H9 (cell line): ENCODE results near the gene NCKAP5. TPM values are rescaled to one million over a fixed set of nuclear protein-coding genes. Genes with fewer than 3 reads are reported as not detected.

ENCODE experiments used
- DNase-seq: peaks from one replicate; pipeline ENCODE4 v3.0.0-alpha.2; 2017
- H2AFZ ChIP-seq: one replicate; pipeline ENCODE4 v1.6.1; 2013; ENCODE audit warnings: mild to moderate bottlenecking, low read length, control low read depth, moderate library complexity
- H2AK5ac ChIP-seq: 2 replicates; pipeline ENCODE4 v1.6.1; 2013; ENCODE audit warnings: low read length, control low read depth, mixed read lengths; ENCODE audit not compliant: insufficient read length
- H2BK120ac ChIP-seq: one replicate; pipeline ENCODE4 v1.6.1; 2013; ENCODE audit warnings: low read depth, mild to moderate bottlenecking, low read length, control low read depth, inconsistent platforms; ENCODE audit not compliant: poor library complexity, severe bottlenecking
- H2BK12ac ChIP-seq: 2 replicates; pipeline ENCODE4 v1.6.1; 2013; ENCODE audit warnings: low read length, control low read depth, mixed read lengths, low read depth; ENCODE audit not compliant: insufficient read length
- H2BK15ac ChIP-seq: 2 replicates; pipeline ENCODE4 v1.6.1; 2013; ENCODE audit warnings: low read depth, low read length, control low read depth
- H2BK20ac ChIP-seq: one replicate; pipeline ENCODE4 v1.6.1; 2013; ENCODE audit warnings: low read depth, mild to moderate bottlenecking, low read length, control low read depth, inconsistent platforms; ENCODE audit not compliant: poor library complexity, severe bottlenecking
- H2BK5ac ChIP-seq: 2 replicates; pipeline ENCODE4 v1.6.1; 2013; ENCODE audit warnings: low read length, control low read depth, mixed read lengths; ENCODE audit not compliant: insufficient read length
- H3K14ac ChIP-seq: 2 replicates; pipeline ENCODE4 v1.6.1; 2013; ENCODE audit warnings: low read length, control low read depth; ENCODE audit not compliant: insufficient read depth
- H3K18ac ChIP-seq: 2 replicates; pipeline ENCODE4 v1.6.1; 2013; ENCODE audit warnings: low read depth, mild to moderate bottlenecking, mixed read lengths, low read length, control low read depth; ENCODE audit not compliant: insufficient read length
- H3K23ac ChIP-seq: 2 replicates; pipeline ENCODE4 v1.6.1; 2013; ENCODE audit warnings: low read length, control low read depth, mixed read lengths, low read depth; ENCODE audit not compliant: insufficient read length
- H3K23me2 ChIP-seq: 2 replicates; pipeline ENCODE4 v1.6.1; 2013; ENCODE audit warnings: low read depth, mild to moderate bottlenecking, mixed read lengths, low read length, control low read depth; ENCODE audit not compliant: insufficient read length, poor library complexity, severe bottlenecking
- H3K27ac ChIP-seq: 2 replicates; pipeline ENCODE4 v1.5.1; 2013; ENCODE audit warnings: low read length, control low read depth, mixed read lengths, low read depth; ENCODE audit not compliant: insufficient read length
- H3K27me3 ChIP-seq: 2 replicates; pipeline ENCODE4 v1.6.1; 2013; ENCODE audit warnings: low read length, control low read depth, inconsistent platforms; ENCODE audit not compliant: insufficient read depth
- H3K4ac ChIP-seq: 2 replicates; pipeline ENCODE4 v1.6.1; 2013; ENCODE audit warnings: low read depth, mild to moderate bottlenecking, control low read depth, inconsistent platforms, low read length, moderate library complexity
- H3K4me1 ChIP-seq: 2 replicates; pipeline ENCODE4 v1.6.1; 2013; ENCODE audit warnings: low read length, control low read depth, inconsistent platforms; ENCODE audit not compliant: insufficient read depth
- H3K4me2 ChIP-seq: 2 replicates; pipeline ENCODE4 v1.6.1; 2013; ENCODE audit warnings: low read length, control low read depth, mixed read lengths; ENCODE audit not compliant: insufficient read length, insufficient read depth
- H3K56ac ChIP-seq: 2 replicates; pipeline ENCODE4 v1.6.1; 2013; ENCODE audit warnings: low read depth, mild to moderate bottlenecking, mixed read lengths, low read length, control low read depth; ENCODE audit not compliant: insufficient read length
- H3K79me1 ChIP-seq: 2 replicates; pipeline ENCODE4 v1.6.1; 2013; ENCODE audit warnings: low read depth, mild to moderate bottlenecking, moderate library complexity, low read length, control low read depth, inconsistent platforms; ENCODE audit not compliant: insufficient read depth, poor library complexity, severe bottlenecking
- H3K79me2 ChIP-seq: 2 replicates; pipeline ENCODE4 v1.6.1; 2013; ENCODE audit warnings: low read length, control low read depth, inconsistent platforms; ENCODE audit not compliant: insufficient read depth
- H3K9ac ChIP-seq: 2 replicates; pipeline ENCODE4 v1.6.1; 2013; ENCODE audit warnings: low read length, control low read depth, mixed read lengths; ENCODE audit not compliant: insufficient read length; ENCODE audit errors: extremely low read depth
- H3K9me3 ChIP-seq: one replicate; pipeline ENCODE4 v1.6.1; 2013; ENCODE audit warnings: low read depth, low read length, inconsistent platforms; ENCODE audit not compliant: control insufficient read depth
- H3T11ph ChIP-seq: one replicate; pipeline ENCODE4 v1.6.1; 2013; ENCODE audit warnings: mild to moderate bottlenecking, low read length, control low read depth, inconsistent platforms
- H4K20me1 ChIP-seq: one replicate; pipeline ENCODE4 v1.6.1; 2013; ENCODE audit not compliant: control insufficient read depth, insufficient read length, insufficient read depth
- H4K5ac ChIP-seq: 2 replicates; pipeline ENCODE4 v1.6.1; 2013; ENCODE audit warnings: low read depth, mild to moderate bottlenecking, mixed read lengths, low read length, control low read depth; ENCODE audit not compliant: insufficient read length
- H4K8ac ChIP-seq: replicated peaks from 2 replicates; pipeline ENCODE4 v1.6.1; 2013; ENCODE audit warnings: low read length, control low read depth, mixed read lengths, low read depth; ENCODE audit not compliant: insufficient read length
- H4K91ac ChIP-seq: 2 replicates; pipeline ENCODE4 v1.6.1; 2013; ENCODE audit warnings: low read depth, mild to moderate bottlenecking, moderate library complexity, mixed read lengths, low read length, control low read depth; ENCODE audit not compliant: insufficient read length
- H3K27ac Mint-ChIP-seq, 3 experiments: 2 replicates in 2 of 3; 3 replicates in 1 of 3; pipeline ENCODE4 v1.8.0; 2020 to 2021; ENCODE audit warnings: mixed read lengths in 3 of 3, mild to moderate bottlenecking in 1 of 3, moderate library complexity in 1 of 3
- H3K27me3 Mint-ChIP-seq: 2 replicates; pipeline ENCODE4 v1.8.0; 2021; ENCODE audit warnings: low read depth, mild to moderate bottlenecking, moderate library complexity, mixed read lengths
- H3K36me3 Mint-ChIP-seq, 3 experiments: 2 replicates in 2 of 3; 3 replicates in 1 of 3; pipeline ENCODE4 v1.8.0; 2020 to 2021; ENCODE audit warnings: low read depth in 3 of 3, mixed read lengths in 3 of 3; ENCODE audit not compliant: insufficient read depth in 1 of 3
- H3K4me1 Mint-ChIP-seq, 2 experiments: 2 replicates each; pipeline ENCODE4 v1.8.0; 2020; ENCODE audit warnings: mixed read lengths in 2 of 2
- H3K4me3 Mint-ChIP-seq, 2 experiments: 2 replicates in 1 of 2; 3 replicates in 1 of 2; pipeline ENCODE4 v1.8.0; 2020 to 2021; ENCODE audit warnings: mild to moderate bottlenecking in 2 of 2, mixed read lengths in 2 of 2, moderate library complexity in 1 of 2
- H3K9me3 Mint-ChIP-seq, 2 experiments: 2 replicates in 1 of 2; 3 replicates in 1 of 2; pipeline ENCODE4 v1.8.0; 2020; ENCODE audit warnings: mild to moderate bottlenecking in 2 of 2, mixed read lengths in 2 of 2, moderate library complexity in 1 of 2
- CTCF ChIP-seq: fragments of 200-600 bp; sonication (generic); conservative IDR thresholded peaks from 3 replicates; pipeline ENCODE4 v1.8.0; 2021; ENCODE audit warnings: antibody characterized with exemption, mild to moderate bottlenecking
- total RNA-seq: library from RNA; stranded (reverse); gene quantifications from 2 replicates; pipeline ENCODE4 v1.2.1, GENCODE V29; 2021

The NCKAP5 gene
- total RNA-seq, 1 experiment from 2014 or later = 0.26 TPM

DNA sequence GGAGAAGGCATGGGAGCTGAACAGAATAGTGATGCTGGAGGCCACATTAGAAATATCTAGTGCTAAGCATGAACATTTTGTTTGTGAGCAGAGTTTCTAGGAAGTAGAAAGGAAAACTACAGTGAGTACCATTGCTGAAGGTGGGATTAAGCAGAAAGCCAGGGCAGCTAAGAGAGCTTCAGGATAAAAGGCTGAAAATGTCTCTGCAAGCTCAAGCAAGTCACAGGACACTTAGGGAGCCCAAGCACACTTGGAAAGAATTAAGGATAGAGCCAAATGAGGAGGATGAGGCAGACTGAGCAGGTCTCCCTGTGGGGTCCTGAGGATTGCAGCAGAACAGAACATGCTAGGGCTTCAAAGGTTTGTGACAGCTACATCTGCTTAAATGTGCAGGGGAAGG is 817.7 kb downstream of the NCKAP5 start:
- Histone ChIP-seq H3K27ac (no peak overlapping the region), H3K23me2 (no peaks in the 10 kb centered on the region), H3K9me3 (no peaks in the 10 kb centered on the region), H2AFZ (no peak overlapping the region), H3K18ac (no peak overlapping the region), H4K5ac (no peak overlapping the region), H3K4me1 (no peaks in the 10 kb centered on the region), H3K79me2 (no peaks in the 10 kb centered on the region), H2BK120ac (no peak overlapping the region), H2BK15ac (no peak overlapping the region), H2BK5ac (no peak overlapping the region), H3K79me1 (no peaks in the 10 kb centered on the region), H3K4ac (no peak overlapping the region), H3K56ac (no peak overlapping the region), H3K23ac (no peak overlapping the region), H4K8ac (no peak overlapping the region), H4K91ac (no peak overlapping the region), H4K20me1 (no peaks in the 10 kb centered on the region), H2BK12ac (no peak overlapping the region), H2AK5ac (no peak overlapping the region), H3K9ac (no peak overlapping the region), H3T11ph (no peak overlapping the region), H3K4me2 (no peak overlapping the region), H3K27me3 (no peaks in the 10 kb centered on the region), H3K14ac (no peak overlapping the region), H2BK20ac (no peak overlapping the region)
- Mint-ChIP-seq H3K4me1 (peaks cover 4 to 8% of the 10 kb centered on the region in 2 experiments), H3K4me3 (no peak overlapping the region), H3K27ac (no peak overlapping the region), H3K27me3 (no peaks in the 10 kb centered on the region), H3K36me3 (no peaks in the 10 kb centered on the region), H3K9me3 (no peaks in the 10 kb centered on the region)
- no peak for DNase-seq
- no peak for TF ChIP-seq CTCF
